ENCODE data around the gene RIC8B.
A peak's percentile ranks its signal among the peaks of the same experiment; 100 is the strongest.
"Not testable (repeated sequence)": the region's sequence is repeated elsewhere in the genome, so short reads cannot be mapped to it uniquely, and the experiment has no call there.

Gene RIC8B, protein sequence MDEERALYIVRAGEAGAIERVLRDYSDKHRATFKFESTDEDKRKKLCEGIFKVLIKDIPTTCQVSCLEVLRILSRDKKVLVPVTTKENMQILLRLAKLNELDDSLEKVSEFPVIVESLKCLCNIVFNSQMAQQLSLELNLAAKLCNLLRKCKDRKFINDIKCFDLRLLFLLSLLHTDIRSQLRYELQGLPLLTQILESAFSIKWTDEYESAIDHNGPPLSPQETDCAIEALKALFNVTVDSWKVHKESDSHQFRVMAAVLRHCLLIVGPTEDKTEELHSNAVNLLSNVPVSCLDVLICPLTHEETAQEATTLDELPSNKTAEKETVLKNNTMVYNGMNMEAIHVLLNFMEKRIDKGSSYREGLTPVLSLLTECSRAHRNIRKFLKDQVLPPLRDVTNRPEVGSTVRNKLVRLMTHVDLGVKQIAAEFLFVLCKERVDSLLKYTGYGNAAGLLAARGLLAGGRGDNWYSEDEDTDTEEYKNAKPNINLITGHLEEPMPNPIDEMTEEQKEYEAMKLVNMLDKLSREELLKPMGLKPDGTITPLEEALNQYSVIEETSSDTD

DNA sequence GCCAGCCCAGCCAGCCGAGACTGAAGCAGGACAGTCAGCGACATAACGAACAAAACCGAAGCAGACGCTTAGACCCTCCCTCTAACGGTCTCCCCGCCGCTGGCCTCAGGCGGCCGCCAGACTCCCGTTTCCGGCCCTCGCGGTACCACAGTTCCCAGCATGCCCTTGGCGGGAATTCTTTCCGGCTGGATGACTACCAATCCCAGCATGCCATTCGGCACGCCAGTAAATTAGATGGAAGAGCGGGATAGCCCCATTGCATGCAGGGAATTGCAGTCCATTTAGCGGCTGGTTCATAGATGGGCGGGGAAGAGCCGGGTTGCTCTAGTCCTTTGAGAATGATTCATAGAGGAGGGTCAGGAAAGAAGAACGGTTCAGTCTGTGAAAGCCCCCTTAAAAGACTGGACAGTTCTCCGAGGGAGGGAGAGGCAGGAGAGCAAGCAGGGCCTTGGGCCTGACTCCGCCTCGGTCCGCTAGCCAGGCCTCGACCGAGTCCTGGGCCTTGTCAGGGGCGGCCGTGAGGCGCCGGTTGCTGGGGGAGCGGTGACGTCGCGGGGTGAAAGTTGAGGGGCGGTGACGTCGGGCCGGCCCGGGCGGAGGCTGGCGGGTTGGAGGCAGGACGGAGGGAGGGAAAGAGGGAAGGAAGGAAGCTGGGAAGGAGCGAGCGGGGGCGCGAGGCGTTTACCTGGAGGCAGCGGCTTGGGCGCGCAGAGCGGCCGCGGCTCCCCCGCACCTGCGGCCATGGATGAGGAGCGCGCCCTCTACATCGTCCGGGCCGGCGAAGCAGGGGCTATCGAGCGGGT lies at the start of gene RIC8B:
RIC8B (plus strand) TSS at position 678 of the 803 bp plus-strand sequence; CDS start at position 742, 64 bp downstream.
- in situ Hi-C loops (cut with MboI; ENCODE audit: low sequenced_read_pairs, unreplicated experiment), result no loop called here
- DNase-seq (ENCODE audit: low spot score), result peak; percentile 90
- TF ChIP-seq, protein P1, sequence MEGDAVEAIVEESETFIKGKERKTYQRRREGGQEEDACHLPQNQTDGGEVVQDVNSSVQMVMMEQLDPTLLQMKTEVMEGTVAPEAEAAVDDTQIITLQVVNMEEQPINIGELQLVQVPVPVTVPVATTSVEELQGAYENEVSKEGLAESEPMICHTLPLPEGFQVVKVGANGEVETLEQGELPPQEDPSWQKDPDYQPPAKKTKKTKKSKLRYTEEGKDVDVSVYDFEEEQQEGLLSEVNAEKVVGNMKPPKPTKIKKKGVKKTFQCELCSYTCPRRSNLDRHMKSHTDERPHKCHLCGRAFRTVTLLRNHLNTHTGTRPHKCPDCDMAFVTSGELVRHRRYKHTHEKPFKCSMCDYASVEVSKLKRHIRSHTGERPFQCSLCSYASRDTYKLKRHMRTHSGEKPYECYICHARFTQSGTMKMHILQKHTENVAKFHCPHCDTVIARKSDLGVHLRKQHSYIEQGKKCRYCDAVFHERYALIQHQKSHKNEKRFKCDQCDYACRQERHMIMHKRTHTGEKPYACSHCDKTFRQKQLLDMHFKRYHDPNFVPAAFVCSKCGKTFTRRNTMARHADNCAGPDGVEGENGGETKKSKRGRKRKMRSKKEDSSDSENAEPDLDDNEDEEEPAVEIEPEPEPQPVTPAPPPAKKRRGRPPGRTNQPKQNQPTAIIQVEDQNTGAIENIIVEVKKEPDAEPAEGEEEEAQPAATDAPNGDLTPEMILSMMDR (IDR thresholded peaks at IDR 0.05; ENCODE audit: borderline replicate concordance, control extremely low read depth, extremely low read depth, insufficient read depth, missing control alignments), result no peak

DNA sequence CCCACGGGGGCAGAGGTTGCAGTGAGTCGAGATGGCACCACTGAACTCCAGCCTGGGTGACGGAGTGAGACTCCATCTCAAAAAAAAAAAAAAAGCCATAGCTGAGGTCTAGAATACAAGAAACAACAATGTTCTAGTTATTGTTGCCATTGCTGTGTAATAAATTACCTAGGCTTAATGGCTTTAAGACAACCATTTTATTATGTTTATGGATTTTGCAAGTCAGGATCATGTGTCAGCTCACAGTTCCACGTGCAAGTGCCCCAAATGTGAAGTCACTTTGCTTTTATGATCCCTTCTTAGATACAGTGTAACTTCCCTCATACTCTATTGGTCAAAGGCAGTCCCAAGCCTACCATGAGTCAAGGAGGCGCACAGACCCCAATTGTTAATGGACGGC lies 49.5 kb upstream of the RIC8B start:
- DNase-seq (ENCODE audit: low spot score), result no peak
- TF ChIP-seq, protein P1 (IDR thresholded peaks at IDR 0.05; ENCODE audit: borderline replicate concordance, control extremely low read depth, extremely low read depth, insufficient read depth, missing control alignments), result no peak
- in situ Hi-C loops (cut with MboI; ENCODE audit: low sequenced_read_pairs, unreplicated experiment), result no loop called here

DNA sequence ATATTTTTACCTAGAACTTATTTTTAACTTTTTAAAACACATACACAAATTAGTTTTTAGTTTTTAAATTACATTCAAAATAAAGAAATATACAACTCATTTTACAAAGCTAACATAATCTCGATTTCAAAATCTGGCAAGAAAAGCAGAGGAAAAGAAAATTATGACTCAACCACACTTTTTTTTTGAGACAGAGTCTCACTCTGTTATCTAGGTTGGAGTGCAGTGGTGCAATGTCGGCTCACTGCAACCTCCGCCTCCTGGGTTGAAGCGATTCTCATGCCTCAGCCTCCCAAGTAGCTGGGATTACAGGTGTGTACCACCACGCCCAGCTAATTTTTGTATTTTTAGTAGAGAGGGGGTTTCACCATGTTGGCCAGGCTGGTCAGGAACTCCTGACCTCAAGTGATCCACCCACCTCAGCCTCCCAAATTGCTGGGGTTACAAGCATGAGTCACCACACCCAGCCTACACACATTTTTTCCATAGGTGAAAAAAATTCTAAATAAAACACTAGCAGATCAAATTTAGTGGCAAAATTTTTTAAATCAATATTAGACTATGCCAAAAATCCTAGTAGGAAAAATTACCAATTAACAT lies 47.8 kb upstream of the RIC8B start:
- DNase-seq (ENCODE audit: low spot score); in situ Hi-C loops (cut with MboI; ENCODE audit: low sequenced_read_pairs, unreplicated experiment): not testable (repeated sequence)

DNA sequence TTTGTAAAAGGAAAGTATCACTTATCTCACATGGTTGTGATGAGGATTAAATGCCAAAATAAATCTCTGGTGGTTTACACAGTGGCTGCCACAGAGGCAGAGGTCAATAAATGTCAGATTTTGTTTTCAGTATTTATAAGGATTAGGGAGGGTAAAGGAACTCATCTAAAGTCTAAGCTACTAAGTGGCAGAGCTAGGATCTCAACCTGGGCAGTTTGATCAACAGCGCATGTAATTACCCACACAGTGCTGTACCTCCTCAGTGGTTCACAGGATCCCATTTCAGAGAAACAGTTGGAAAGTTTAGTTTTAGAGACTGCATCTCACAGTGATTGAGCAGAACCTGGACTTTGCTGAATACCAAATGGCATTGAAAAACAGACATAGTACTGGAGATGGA lies 44.9 kb upstream of the RIC8B start:
- in situ Hi-C loops (cut with MboI; ENCODE audit: low sequenced_read_pairs, unreplicated experiment), result no loop called here
- TF ChIP-seq, protein P1 (IDR thresholded peaks at IDR 0.05; ENCODE audit: borderline replicate concordance, control extremely low read depth, extremely low read depth, insufficient read depth, missing control alignments), result no peak
- no peak for DNase-seq (ENCODE audit: low spot score)

DNA sequence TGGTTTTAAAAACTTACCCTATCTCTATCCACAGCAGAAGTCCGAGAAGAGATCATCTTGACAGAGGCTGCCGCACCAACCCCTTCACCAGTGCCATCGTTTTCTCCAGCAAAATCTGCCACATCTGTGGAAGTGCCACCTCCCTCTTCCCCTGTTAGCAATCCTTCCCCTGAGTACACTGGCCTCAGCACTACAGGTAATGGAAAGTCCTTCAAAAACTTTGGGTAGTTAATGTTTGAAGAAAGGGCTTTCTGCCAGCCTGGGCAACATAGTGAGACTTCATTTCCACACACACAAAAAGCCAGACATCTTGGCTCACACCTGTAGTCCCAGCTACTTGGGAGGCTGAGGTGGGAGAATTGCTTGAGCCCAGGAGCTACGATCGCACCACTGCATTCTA lies 41.6 kb upstream of the RIC8B start:
- no peak for DNase-seq (ENCODE audit: low spot score)
- in situ Hi-C loops (cut with MboI; ENCODE audit: low sequenced_read_pairs, unreplicated experiment), result no loop called here
- TF ChIP-seq, protein P1 (IDR thresholded peaks at IDR 0.05; ENCODE audit: borderline replicate concordance, control extremely low read depth, extremely low read depth, insufficient read depth, missing control alignments), result no peak

DNA sequence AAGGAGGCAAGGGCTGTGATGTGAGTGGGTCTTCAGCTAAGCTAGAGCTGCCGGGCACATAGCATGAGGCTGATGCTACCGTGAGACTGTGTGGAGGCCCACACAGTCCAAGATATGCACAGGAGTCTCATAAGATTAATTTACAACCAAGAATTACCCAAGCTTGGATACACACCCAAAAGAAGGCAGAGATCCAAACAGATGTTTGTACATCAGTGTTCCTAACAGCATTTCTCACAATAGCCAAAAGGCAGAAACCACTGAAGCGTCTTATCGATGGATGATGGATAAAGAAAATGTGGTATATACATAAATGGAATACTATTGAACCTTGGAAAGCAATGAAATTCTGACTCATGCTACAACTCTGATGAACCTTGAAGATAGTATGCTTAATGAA lies 40.8 kb upstream of the RIC8B start:
- TF ChIP-seq, protein P1 (IDR thresholded peaks at IDR 0.05; ENCODE audit: borderline replicate concordance, control extremely low read depth, extremely low read depth, insufficient read depth, missing control alignments), result no peak
- DNase-seq (ENCODE audit: low spot score), result no peak
- in situ Hi-C loops (cut with MboI; ENCODE audit: low sequenced_read_pairs, unreplicated experiment), result no loop called here
